IMR-90 (cell line): ENCODE results near the gene TGFBR1. TPM values are rescaled to one million over a fixed set of nuclear protein-coding genes. Genes with fewer than 3 reads are reported as not detected.
A peak's percentile ranks its signal among the peaks of the same experiment; 100 is the strongest.

ENCODE experiments used
- CTCF ChIP-seq: conservative IDR thresholded peaks from 2 replicates; pipeline ENCODE4 v1.5.1; 2012; ENCODE audit warnings: mild to moderate bottlenecking, low read depth, low read length, improper control_type of control experiment
- MAZ ChIP-seq: IDR thresholded peaks from 2 replicates; pipeline ENCODE4 v1.6.1; 2012; ENCODE audit warnings: low read depth, mild to moderate bottlenecking, low read length, improper control_type of control experiment, moderate library complexity, borderline replicate concordance
- RAD21 ChIP-seq: IDR thresholded peaks from 2 replicates; pipeline ENCODE4 v1.6.1; 2012; ENCODE audit warnings: low read length, improper control_type of control experiment
- polyA plus RNA-seq, 3 experiments: library from polyadenylated mRNA; depleted of rRNA; stranded (reverse); fragments of >200 nt; gene quantifications; 2 replicates each; pipeline ENCODE4 v1.2.3, GENCODE V29; 2012; ENCODE audit warnings: low replicate concordance in 1 of 3
- total RNA-seq: library from RNA; depleted of rRNA; stranded (reverse); fragments of >200 nt; gene quantifications from 2 replicates; pipeline ENCODE4 v1.2.3, GENCODE V29; 2012

The TGFBR1 gene
- total and polyA plus RNA-seq, 2 of the 4 experiments (the other 2 are of a cell fraction) = 15.1 to 75.3 TPM

DNA sequence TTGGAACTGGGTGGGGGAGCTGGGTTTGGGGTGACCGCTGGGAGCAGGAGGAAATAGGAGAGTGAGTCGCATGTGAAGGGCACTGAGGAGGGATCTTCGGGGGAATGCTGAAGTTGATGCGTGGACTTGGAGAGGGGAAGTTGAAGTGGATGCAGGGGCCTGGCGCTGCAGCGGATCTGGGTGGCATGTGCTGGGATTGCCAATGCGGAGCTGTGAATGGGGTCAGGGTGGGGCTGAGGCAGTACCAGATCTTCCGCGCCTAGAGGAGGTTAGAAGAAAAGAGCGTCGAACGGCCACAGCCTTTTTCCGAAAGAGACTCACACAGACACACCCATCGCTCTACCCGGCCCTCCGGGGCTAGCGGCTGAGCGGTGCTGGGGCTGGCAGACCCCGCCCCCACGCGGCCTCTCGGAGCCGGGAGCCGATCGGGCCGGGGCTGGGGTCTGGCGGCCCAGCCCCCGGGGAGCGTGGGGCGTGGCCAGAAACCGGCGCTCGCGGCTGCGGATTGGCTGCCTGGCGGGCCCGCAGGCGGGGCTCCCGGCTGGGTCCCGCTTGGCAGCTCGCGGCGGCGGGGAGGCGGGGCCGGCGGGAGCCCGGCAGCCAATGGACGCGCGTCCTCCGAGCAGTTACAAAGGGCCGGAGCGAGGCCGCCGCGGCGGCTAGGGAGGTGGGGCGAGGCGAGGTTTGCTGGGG is at the start of gene TGFBR1 (continued):
- TF ChIP-seq CTCF = no peak
- TF ChIP-seq MAZ = peak; percentile 82; the same call in 1 of the 2 replicates
- TF ChIP-seq RAD21 = no peak; the same call in 1 of the 2 replicates
